ENCODE measurements around the gene GNAO1. TPM values are rescaled to one million over a fixed set of nuclear protein-coding genes. Genes with fewer than 3 reads are reported as not detected.
A peak's percentile ranks its signal among the peaks of the same experiment; 100 is the strongest.

The GNAO1 gene
- total and polyA plus RNA-seq, 2 experiments from 2014 or later, result 2.7 to 2.8 TPM

GRCh38 chr16:56305956-56306565 lies 114.8 kb downstream of the GNAO1 start:
- no peaks in the 10 kb centered on the region for H3K27me3 ChIP-seq
- peaks cover 23% of the 10 kb centered on the region for H3K4me1 ChIP-seq (ENCODE audit: low read depth)
- H3K27ac ChIP-seq, result peak overlapping the region; percentile 32
- H3K36me3 ChIP-seq, result no peaks in the 10 kb centered on the region
- peak; percentile 8 to 56 for DNase-seq (ENCODE audit: low read depth in 1 of 2, low spot score in 1 of 2)
- no peaks in the 10 kb centered on the region for H3K9me3 ChIP-seq (ENCODE audit: low read depth)
- H3K4me3 ChIP-seq, result no peak overlapping the region
- TF ChIP-seq CTCF (IDR thresholded peaks at IDR 0.05; ENCODE audit: low read depth, low read length), result no peak

GRCh38 chr16:56306690-56307533 lies 115.6 kb downstream of the GNAO1 start:
- Histone ChIP-seq H3K4me1 (ENCODE audit: low read depth) (peaks cover 19% of the 10 kb centered on the region), H3K4me3 (no peak overlapping the region), H3K27ac (no peak overlapping the region), H3K9me3 (ENCODE audit: low read depth) (no peaks in the 10 kb centered on the region), H3K36me3 (no peaks in the 10 kb centered on the region), H3K27me3 (no peaks in the 10 kb centered on the region)
- DNase-seq (ENCODE audit: low read depth in 1 of 2, low spot score in 1 of 2), result no peak
- no peak for TF ChIP-seq CTCF (IDR thresholded peaks at IDR 0.05; ENCODE audit: low read depth, low read length)

GRCh38 chr16:56307534-56307873 lies 116.2 kb downstream of the GNAO1 start:
- H3K27me3 ChIP-seq, result no peaks in the 10 kb centered on the region
- H3K4me3 ChIP-seq, result no peak overlapping the region
- H3K36me3 ChIP-seq, result no peaks in the 10 kb centered on the region
- no peak overlapping the region for H3K27ac ChIP-seq
- no peak for TF ChIP-seq CTCF (IDR thresholded peaks at IDR 0.05; ENCODE audit: low read depth, low read length)
- H3K9me3 ChIP-seq (ENCODE audit: low read depth), result no peaks in the 10 kb centered on the region
- H3K4me1 ChIP-seq (ENCODE audit: low read depth), result peaks cover 19% of the 10 kb centered on the region
- DNase-seq (ENCODE audit: low read depth in 1 of 2, low spot score in 1 of 2), result no peak

- no peak for DNase-seq (ENCODE audit: low read depth in 1 of 2, low spot score in 1 of 2)
- no peaks in the 10 kb centered on the region for H3K9me3 ChIP-seq (ENCODE audit: low read depth)
- no peak overlapping the region for H3K27ac ChIP-seq
These were observed 117.7 kb downstream of the GNAO1 start for GRCh38 chr16:56309008-56309407.

GRCh38 chr16:56310690-56311089 lies 119.4 kb downstream of the GNAO1 start:
- no peaks in the 10 kb centered on the region for H3K27me3 ChIP-seq
- H3K4me3 ChIP-seq, result no peak overlapping the region
- no peak for TF ChIP-seq CTCF (IDR thresholded peaks at IDR 0.05; ENCODE audit: low read depth, low read length)
- no peak for DNase-seq (ENCODE audit: low read depth in 1 of 2, low spot score in 1 of 2)
- no peaks in the 10 kb centered on the region for H3K36me3 ChIP-seq
- peaks cover 14% of the 10 kb centered on the region for H3K4me1 ChIP-seq (ENCODE audit: low read depth)
- no peaks in the 10 kb centered on the region for H3K9me3 ChIP-seq (ENCODE audit: low read depth)
- no peak overlapping the region for H3K27ac ChIP-seq

More at GRCh38 chr16:56309008-56309407, 117.7 kb downstream of the GNAO1 start:
- Histone ChIP-seq H3K4me3 (no peak overlapping the region), H3K27me3 (no peaks in the 10 kb centered on the region), H3K4me1 (ENCODE audit: low read depth) (peaks cover 19% of the 10 kb centered on the region), H3K36me3 (no peaks in the 10 kb centered on the region)
- no peak for TF ChIP-seq CTCF (IDR thresholded peaks at IDR 0.05; ENCODE audit: low read depth, low read length)

Data from cardiac muscle cell (in vitro differentiated cells and primary cell).